Coronary artery (tissue), 2 donors: ENCODE measurements around the gene TCFL5.

Experiments used
- DNase-seq: peaks from one replicate; pipeline ENCODE4 v3.0.0-alpha.2; 2017; ENCODE audit warnings: low spot score
- H3K27ac ChIP-seq, 2 donors: fragments of 200-600 bp; sonication (generic); one replicate each; pipeline ENCODE4 v1.5.1; 2016 to 2019
- H3K4me3 ChIP-seq: fragments of 200-600 bp; sonication (generic); 2 replicates; pipeline ENCODE4 v1.5.1; 2016; ENCODE audit warnings: mild to moderate bottlenecking, moderate library complexity
- CTCF ChIP-seq: fragments of 200-600 bp; sonication (generic); IDR thresholded peaks from one replicate; pipeline ENCODE4 v1.5.1; 2019; ENCODE audit warnings: antibody characterized with exemption

The TCFL5 gene

DNA sequence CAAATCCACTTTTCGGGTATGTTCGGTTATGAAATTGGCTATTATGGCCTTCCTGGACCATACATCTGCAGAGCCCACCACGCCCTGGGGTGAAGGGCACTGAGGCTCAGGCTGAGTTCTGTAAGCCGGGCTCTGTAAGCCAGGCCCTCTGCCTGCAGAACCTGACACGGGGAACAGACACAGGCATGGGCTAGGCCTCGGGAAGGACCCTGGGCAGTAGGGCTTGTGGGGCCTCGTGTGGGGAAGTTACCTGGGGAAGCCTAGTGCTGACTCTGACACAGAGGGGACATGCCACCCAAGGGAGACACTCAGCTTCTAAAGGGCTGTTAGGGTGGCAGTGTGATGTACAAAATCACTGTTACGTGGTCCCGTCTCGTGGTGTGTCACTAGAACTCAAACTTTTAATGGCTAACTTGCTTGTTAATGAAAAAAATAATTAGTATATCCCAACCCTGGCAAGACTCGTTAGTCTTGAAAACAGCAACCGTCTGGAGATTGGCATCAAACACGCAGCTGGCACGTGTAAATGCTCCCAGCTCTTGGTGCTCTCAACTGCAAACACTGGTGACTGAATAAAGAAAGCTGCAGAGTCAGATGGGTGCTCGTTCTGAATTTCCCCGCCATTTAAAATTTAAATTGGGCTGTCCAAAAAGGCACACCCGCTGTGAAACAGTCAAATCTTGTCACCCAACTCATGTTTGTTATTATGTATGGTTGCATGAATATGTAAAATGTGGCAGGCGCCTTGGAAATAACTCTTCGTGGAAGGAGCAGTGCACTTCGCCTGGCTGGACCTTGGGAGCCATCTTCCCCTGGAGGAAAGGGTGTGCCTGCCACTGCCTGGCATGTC is 23.6 kb upstream of the TCFL5 start:
- H3K27ac ChIP-seq = no peak overlapping the region

GRCh38 chr20:62884556-62884955 is 22.9 kb upstream of the TCFL5 start:
- Histone ChIP-seq H3K27ac (no peak overlapping the region), H3K4me3 (no peak overlapping the region)
- no peak for TF ChIP-seq CTCF
- no peak for DNase-seq

More for the DNA sequence above, 23.6 kb upstream of the TCFL5 start:
- TF ChIP-seq CTCF = no peak
- DNase-seq = no peak
- no peak overlapping the region for H3K4me3 ChIP-seq

DNA sequence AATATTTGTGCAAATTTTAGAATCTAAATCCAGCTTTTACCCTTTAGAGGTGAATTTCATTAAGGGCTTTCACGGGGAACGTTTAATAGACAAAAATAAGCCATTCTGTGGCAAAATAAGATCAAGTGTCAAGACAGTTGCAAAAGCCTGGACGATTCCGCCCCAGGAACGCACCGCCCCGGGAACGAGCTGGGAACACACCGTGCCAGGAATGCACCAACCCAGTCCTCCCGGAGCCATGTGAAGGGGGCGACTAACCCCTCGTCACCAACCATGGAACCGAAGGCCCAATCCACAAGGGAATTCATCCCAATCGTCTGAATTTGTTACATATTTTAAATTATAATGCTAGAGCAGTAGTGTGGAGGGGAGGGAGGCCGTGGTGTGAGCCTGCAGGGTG is 20.8 kb upstream of the TCFL5 start:
- no peak for TF ChIP-seq CTCF
- no peak overlapping the region for H3K27ac ChIP-seq
- no peak for DNase-seq
- no peak overlapping the region for H3K4me3 ChIP-seq

DNA sequence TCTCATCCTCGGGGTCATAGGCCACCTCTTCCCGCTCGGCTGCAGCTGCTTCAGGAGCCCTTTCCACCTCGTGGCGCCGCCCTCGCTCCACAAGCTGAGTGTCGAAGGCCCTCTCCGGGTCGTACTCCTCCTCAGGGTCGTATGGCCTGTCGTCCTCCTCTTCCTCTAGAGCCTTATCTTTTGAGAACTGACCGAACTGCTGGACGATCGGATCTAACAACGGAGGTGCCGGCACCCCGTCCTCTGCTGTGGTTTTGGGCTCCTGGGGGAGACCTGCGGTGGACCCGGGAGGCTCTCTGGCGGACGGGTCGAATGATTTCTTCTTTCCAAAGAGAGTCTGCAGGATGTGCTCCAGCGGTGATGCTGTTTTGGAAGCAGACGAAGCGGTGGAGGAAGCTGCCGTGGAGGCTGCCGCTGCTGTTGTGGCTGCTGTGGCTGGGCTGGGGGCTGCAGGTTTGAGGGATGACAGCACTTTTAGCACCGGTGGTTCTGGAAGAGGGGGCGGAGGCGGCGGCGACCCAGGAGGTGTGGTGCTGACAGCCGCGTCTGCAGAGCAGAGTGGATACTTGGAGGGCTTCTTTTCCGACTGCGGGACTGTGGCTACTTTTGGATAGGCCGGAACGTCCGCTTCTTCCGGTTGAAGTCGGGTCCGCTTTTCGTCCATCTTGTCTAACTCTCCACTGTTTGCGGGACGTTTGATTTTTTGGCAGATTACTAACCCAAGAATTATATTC is 20.2 kb upstream of the TCFL5 start:
- DNase-seq = no peak
- TF ChIP-seq CTCF = no peak
- no peak overlapping the region for H3K4me3 ChIP-seq
- H3K27ac ChIP-seq = no peak overlapping the region

GRCh38 chr20:62880935-62881661 is 19.5 kb upstream of the TCFL5 start:
- no peak for DNase-seq
- no peak for TF ChIP-seq CTCF
- H3K4me3 ChIP-seq = no peak overlapping the region
- no peak overlapping the region for H3K27ac ChIP-seq

DNA sequence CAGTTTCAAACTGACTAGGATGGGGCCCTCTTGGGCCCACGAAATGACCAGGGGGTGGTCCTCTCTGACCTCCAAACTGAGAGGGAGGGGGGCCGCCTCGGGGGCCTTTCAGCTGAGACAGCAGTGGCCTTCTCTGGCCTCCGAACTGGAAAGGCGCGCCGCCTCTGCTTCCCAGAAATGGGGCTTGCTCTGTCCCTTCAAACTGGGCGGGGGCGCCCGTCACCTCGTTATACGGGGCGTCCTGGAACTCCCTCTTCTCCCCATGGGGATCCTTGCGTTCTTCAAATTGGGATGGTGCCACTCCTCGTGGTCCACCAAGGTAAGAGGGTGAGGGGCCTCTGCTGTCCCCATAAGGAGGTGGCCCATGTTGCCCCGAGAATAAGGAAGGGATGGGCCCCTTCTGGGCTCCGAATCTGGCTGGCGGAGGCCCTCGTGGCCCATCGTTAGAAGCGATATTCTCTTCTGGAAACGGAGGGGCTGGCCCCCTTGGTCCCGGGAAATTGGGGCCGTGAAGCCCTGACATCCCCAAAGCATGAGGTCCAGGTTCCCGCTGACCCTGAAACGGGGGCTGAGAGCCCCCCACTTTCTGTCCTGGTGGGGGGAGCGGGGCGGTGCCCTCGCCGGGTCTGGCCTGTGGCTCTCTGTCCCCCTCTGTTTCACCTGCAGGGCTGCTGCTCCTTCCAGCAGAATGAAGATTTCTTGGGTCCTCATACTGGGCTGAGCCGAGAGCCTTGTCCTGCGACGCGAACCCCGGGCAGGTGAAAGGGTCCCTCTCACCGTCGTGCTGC is 18.7 kb upstream of the TCFL5 start:
- no peak overlapping the region for H3K4me3 ChIP-seq
- no peak for TF ChIP-seq CTCF
- DNase-seq = no peak
- H3K27ac ChIP-seq = no peak overlapping the region
